GM18520 (cell line): ENCODE data around the gene DSCAML1.
"Not testable (repeated sequence)": the region's sequence is repeated elsewhere in the genome, so short reads cannot be mapped to it uniquely, and the experiment has no call there.

Experiments
- ATAC-seq: cut with Tn5 transposase; IDR thresholded peaks from one replicate; pipeline ENCODE4 v1.9.1; 2021; ENCODE audit not compliant: unreplicated experiment

DSCAML1 gene

DNA sequence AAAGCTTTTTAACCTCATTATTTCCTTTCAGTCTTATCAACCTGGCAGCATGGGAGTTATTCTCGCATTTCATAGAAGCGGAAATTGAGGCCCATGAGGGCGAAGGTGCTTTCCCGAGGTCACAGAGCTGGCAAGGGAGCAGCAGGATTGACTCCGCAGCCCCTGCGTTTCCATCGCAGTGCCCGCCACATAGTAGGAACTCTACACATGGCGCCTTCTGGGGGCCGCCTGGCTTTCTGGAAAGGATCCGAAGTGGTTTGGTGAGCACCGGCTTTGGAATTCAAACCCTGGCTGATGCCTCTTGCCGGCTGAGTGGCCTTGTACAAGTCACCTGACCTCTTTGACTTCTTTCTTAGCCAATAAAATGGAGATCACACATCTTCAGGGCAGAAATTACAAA lies 376.0 kb downstream of the DSCAML1 start:
- ATAC-seq = no peak

DNA sequence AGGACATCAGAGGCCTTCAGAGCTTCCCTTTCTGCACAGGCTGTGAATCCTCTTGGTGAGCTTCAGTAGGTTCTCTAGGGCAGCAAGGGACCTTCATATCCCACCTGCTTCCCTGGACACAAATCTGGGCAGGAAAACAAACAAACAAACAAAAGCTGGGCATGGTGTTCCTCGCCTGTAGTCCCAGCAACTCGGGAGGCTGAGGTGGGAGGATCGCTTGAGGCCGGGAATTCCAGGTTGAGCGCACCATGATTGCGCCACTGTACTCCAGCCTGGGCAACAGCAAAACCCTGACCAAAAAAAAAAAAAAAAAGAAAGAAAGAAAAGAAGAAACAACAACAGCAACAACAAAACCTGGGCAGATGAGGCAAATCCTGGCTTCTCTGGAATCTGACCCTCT lies 376.4 kb downstream of the DSCAML1 start:
- ATAC-seq = no peak

DNA sequence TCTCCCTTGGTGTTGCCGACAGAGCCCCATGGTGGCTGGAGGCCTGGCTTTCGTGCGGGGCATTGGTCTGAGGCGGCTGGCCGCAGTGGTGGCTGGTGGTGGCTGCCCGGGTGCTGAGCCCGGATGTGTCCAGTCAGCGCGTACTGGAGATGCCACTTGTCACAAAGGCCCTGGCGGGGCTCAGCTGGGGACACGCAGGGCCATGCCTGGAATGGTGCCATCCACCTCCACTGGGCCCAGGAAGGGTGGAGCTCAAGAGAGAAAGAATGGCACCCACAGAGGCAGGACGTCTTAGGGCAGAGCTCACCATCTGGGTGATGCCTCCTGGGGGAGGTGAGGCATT lies 376.9 kb downstream of the DSCAML1 start:
- no peak for ATAC-seq

DNA sequence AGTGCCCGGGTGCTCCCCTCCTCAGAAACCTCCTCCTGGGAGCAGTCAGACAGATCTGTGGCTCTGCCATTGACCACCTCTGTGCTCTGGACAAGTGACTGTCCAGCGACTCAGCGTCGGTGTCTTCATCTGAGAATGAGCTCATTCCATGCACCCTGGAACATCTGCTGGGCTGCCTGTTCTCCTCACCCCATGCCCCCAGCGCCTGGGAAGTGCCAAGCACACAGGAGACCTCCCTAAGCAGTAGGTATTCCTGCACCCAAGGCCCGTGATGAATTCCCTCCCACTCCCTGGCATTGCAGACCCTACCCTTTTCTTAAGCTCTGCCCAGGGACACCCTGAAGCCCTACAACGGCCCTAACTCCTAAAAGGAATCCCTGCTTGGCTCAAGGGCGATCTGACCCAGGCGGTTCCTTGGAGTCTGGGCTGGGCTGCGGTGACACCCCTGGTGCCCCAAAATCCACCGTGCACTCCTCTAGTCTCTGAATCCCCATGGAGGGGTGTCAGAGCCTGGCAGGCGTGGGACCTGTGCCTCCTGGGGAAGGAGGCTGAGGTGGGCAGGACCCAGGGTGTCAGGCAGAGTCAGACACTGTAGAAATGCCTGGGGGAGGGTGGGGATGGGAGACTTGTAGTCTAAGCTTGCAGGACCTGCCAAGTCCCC lies 377.4 kb downstream of the DSCAML1 start:
- ATAC-seq = no peak

DNA sequence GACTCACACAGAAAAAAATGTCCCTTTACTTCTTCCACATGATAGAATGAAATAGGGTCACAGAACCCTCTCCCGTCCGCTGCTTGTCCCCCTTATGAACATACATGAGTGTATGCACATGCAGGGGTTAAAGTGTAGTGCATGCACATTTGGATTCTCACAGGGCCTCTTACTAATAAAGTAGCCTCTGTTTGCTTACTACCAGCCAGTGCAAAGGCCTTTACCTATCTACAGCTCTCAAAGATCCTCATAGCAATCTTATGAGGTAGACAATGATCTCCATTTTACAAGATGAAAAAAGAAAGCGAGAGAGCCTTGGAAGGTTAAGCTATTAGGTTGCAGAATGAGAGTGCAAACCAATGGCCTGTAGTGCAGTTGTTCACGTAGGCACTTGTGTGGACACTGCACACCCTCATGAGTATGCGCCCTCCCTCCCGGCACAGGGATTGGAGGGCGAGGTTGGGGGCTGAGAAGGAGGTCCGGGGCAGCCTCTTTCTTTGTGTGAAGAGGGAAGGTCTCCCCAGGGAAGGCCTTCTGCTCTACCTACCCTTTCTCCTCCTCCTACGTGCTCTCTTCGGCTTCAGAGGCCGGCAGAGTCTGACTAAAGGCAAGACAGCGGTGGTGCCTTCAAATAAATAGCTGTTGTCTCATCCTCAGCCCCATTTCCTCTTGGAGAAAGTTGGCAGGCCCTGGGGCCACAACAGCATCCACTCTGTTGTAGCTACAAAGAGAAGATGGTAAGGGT lies 378.1 kb downstream of the DSCAML1 start:
- ATAC-seq = no peak

DNA sequence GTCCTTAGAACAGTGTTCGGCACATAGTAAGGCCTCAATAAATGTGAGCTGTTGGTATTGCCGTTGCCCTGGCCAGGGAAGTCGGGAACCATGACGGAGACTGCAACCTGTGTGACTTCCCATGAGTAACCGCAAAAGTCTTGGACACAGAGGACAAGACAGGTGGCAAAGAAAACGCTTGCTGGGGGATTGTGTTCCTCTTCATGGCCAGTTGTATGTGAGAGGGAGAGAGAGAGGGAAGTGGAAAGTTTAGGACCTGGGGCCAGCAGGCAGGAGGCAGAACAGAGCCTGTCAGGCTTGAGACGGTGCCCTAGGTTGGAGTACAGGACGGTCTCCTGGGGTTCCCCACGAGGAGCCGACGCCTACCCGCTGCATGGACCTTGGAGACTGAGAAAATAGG lies 379.2 kb downstream of the DSCAML1 start:
- no peak for ATAC-seq

DNA sequence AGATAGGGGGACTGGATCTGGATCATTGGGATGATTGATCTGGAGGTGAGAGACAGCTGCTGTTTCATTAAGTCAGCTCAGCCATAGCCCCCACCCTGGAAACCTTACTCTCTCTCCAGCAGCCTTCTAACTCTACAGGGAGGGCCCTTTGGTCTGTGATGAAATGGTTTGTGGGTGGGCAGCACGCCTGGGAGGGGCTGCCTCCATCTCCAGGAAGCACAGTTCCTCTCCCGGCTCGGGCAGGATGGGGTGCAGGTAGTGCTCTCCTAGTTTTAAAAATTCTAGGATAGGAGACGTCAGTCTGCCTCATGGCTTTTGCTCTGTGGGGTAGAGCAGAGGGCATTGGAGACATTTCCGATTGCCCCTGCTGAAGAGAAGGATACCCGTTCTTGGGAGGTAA lies 379.7 kb downstream of the DSCAML1 start:
- ATAC-seq = no peak

DNA sequence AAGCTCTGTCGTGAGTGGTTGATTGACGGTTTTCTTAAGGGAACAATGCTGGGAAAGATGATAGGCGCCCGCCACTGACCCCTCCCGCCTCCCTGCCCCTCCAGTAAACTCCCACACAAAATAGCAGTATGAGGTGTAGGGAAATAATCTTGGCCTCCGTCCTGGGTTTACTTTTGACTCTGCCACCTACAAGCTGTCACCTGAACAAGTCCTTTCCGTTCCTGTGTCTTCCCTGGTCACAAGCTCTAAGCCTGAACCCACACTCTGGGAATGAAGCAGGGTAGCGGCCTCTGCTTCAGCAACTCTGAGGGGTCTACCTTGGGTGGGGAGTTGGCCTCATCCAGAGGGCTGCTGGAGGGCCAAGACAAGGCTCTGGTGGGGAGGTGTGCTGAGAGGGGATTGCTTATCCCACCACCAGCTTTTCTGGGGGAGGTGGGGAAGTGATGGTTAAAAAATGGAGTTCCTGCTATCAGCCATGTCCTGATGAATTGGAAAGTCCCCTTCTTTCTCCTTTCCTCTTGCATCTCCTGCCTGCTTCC lies 381.6 kb downstream of the DSCAML1 start:
- ATAC-seq = no peak

DNA sequence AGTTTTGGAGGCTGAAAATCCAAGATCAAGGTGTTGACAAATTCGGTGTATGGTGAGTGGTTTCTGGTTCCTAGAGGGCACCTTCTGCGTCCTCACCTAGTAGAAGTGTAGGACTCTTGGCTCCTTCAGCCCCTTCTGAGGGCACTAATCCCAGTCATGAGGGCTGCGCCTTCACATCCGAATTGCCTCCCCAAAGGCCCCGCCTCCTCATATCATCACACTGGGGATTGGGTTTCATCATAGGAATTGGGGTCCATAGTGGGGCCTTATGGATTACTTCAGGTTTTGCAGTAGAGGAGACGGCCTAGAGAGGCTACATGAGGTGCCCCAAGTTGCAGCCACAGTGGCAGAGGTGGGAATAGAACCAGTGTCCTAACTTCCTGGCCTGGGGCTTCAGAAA lies 382.3 kb downstream of the DSCAML1 start:
- ATAC-seq = no peak

DNA sequence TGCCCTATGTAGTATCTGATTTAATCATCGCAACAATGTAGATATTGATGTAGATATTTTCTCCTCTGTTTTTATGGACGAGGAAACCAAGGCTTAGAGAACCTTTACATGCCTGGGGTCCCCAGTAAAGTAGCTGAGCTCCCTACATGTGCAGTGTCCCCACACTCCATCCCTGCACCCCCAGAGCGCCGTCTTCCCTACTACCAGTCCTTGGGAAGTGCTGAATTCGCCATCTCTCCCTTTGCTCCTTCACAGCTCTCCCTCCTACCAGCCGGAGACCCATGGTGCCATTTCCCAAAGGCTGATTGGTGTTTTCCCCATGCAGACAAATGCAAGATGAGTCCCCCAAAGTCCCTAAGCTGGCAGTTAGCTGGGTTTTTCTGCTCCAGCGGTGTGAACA lies 383.4 kb downstream of the DSCAML1 start:
- no peak for ATAC-seq

DNA sequence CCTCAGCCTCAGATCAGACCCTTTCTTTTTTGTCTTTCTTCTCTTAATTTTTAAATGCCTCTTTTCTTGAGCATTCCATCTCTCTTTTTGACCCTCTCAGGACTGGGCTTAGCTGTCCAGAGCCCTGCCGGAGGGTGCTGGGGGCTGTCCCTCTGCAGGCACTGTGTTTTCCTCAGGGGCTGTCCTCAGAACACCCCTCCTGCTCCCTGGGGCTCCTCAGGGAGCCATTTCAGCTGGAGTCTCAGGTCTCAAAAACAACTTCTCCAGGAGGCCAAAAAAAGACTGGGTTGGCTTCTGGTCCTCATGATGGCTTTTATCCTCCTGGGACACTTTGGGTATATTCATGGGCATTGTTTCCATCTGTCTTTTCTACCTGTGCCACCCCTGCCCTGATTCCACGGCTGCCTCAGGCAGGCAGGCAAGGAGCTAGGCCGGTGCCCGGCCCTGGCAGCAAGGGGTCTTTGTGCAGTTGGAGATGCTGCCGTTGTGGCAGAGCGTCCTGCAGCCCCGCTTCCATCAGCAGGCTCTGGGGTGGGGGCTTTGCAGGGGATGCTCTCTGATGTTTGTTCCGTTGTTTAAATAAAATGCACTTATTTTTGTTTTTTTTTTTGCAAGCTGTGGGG lies 384.3 kb downstream of the DSCAML1 start:
- no peak for ATAC-seq

DNA sequence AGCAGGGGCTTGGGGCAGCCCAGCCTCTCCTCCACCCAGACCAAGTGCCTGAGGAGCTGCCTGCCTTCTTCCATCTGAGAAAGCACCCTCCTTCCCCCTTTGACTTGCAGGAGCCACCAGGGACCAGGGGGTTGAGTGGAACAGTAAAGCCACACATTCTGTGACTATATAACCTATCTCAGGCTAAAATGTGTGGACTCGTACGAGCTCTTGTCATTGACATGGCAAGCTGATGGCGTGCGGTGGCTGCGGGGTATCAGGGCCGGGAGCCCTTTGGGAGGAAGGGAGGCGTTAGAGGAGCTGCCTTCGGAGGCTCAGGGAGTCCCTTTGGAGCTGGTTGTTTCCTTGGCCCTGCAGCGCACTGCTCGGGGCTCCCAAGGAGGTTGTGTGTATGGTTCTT lies 384.8 kb downstream of the DSCAML1 start:
- no peak for ATAC-seq

DNA sequence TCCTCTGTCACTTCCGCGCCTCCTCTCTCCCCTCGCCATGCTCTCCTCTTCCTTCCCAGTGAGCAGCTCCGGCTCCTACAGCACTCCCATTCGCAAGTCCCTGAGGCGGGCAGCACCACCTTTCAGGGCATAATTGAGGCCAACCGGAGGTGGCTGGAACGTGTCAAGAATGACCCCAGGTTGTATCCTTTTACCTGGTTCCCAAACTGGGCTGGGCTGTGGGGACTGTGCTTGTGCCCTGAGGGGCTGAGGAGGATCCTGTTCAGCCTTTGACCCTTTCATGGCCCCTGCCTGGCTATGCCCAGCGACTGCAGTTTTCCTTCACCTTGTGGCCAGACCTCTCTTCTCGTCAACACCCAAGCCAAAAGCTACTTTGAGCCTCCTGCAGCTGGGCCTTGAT lies 385.3 kb downstream of the DSCAML1 start:
- no peak for ATAC-seq

DNA sequence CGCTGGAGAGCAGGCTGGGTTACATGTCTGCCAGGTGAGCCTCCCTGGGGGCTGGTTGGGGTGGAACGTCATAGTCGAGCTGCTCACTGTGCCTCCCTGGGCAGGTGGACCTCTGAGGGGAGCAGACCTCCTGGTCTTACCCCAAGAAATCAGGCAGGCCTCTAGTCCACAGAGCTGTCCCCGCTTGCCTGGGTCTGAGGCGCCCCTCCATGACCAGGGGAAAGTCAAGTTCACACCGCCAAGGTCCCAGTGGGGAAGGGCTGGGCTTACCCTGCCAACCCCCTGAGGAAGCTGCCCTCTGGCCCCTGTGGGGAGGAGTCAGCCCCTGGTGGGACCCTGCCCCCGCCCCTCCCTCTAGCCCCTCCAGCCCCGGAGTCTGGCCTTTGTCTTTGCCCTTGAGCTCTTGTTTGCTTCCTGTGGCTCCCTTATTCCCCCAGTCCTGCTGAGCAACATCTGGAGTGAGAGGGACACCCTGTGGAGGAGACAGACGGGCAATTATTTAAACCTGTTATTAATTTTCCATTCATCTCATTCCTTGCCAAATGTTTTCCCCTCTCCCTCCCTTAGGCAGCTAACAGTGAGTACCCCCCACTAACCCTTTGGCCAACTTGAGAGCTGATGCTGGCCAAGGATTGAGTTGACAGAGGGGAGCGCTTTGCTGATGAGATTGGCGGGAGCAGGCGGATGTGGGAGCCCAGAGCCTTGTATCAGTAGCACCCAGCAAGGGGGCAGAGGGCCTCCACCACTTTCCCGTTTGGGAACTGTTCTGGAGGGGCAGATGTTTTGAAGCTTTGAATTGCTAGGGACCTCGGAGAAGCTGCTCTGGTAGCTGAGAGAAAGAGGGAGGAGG lies 385.9 kb downstream of the DSCAML1 start:
- no peak for ATAC-seq

DNA sequence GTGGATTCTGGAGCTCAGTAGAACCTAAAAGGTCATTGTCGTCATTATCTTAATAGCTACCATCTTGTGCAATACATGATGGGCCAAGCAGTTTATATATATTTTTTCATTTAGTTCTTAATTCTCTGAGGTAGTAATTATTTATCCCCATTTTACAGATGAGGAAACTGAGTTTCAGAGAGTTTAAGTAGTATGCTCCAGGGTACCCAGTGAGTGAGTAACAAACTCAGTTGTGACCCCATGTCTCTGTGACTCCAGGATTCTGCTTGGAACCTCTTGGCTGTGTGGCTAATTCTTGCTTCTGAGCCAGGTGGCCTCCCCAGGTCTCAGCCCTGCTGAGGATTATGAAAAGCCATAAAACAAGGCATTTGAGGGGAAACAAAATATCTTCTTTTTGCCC lies 386.8 kb downstream of the DSCAML1 start:
- no peak for ATAC-seq

DNA sequence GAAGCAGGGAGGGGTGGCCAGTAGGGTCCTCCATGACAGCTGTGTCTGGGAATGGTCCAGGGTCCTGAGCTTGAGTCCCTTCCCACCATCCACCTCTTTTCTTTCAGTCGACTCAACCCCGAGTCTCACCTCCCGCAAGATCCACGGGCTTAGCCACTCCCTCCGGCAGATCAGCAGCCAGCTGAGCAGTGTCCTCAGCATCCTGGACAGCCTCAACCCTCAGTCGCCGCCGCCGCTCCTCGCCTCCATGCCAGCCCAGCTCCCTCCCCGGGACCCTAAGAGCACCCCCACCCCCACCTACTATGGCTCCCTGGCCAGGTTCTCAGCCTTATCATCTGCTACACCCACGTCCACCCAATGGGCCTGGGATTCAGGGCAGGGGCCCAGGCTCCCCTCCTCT lies 387.5 kb downstream of the DSCAML1 start:
- ATAC-seq = no peak

DNA sequence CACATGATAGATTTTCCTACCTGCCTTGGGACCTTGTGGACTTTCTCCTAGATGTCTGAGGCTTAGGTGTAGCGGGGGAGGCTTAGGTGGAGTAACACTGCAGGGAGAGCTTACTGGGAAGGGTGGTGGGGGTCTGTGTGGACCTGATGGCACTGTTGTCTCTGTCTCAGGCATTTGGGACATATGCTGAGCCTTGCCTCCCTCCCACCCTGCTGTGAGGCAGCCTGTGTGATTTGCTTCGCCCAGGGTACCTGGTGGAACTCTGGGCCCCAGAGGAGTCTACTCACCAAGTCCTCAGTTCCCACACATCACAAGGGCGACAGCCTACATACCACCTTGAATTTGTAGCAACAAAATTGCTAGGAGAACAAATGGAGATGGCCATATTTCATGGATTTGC lies 388.7 kb downstream of the DSCAML1 start:
- ATAC-seq = no peak

DNA sequence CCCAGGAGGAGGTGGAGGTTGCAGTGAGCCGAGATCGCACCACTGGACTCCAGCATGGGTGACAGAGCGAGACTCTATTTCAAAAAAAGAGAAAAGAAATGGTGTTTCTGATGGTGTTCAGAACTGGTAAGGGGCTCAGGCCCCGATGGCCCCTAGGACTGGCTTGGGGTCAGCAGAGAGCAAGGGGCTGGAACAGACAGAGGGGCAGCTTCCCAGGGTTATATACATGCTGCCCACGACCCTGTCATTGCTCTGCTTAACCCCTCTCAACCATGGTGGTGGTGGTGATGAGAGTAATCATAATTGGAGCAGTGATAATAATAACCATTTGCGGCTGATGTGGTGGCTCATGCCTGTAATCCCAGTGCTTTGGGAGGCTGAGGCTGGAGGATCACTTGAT lies 390.0 kb downstream of the DSCAML1 start:
- ATAC-seq = no peak

DNA sequence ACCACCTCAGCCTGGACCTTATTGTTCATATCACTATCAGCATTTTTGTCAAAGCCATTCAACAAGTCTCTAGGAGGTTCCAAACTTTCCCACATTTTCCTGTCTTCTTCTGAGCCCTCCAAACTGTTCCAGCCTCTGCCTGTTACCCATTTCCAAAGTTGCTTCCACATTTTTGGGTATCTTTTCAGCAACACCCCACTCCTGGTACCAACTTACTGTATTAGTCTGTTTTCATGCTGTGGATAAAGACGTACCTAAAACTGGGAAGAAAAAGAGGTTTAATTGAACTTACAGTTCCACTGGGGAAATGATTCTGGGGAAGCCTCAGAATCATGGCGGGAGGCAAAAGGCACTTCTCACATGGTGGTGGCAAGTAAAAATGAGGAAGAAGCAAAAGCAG lies 391.1 kb downstream of the DSCAML1 start:
- ATAC-seq = not testable (repeated sequence)

DNA sequence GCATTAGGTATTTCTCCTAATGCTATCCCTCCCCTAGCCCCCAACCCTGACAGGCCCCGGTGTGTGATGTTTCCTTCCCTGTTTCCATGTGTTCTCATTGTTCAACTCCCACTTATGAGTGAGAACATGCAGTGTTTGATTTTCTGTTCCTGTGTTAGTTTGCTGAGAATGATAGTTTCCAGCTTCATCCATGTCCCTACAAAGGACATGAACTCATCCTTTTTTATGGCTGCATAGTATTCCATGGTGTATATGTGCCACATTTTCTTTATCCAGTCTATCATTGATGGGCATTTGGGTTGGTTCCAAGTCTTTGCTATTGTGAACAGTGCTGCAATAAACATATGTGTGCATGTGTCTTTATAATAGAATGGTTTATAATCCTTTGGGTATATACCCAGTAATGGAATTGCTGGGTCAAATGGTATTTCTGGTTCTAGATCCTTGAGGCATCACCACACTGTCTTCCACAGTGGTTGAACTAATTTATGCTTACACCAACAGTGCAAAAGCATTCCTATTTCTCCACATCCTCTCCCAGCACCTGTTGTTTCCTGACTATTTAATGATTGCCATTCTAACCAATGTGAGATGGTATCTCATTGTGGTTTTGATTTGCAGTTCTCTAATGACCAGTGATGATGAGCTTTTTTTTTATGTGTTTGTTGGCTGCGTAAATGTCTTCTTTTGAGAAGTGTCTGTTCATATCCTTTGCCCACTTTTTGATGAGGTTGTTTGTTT lies 397.7 kb downstream of the DSCAML1 start:
- ATAC-seq = not testable (repeated sequence)

DNA sequence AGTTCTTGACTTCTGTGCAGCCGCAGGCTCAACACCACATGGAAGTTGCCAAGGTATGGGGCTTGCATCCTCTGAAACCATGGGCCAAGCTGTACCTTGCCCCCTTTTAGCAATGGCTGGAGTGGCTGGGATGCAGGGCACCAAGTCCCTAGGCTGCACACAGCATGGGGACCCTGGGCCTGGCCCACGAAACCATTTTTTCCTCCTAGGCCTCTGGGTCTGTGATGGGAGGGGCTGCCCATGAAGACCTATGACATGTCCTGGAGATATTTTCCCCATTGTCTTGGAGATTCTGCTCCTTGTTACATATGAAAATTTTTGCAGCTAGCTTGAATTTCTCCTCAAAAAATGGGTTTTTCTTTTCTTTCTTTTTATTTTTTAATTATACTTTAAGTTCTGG lies 398.4 kb downstream of the DSCAML1 start:
- ATAC-seq = not testable (repeated sequence)
